SK-N-SH treated with all-trans-retinoic acid at 6 μM for 48 hours (cell line): Measurements from ENCODE around the gene LILRB3.

Experiments
- RARB ChIP-seq: fragments of 250-450 bp; sonication (Bioruptor Pico); IDR thresholded peaks from 2 replicates; pipeline ENCODE4 v1.8.0; 2021; ENCODE audit warnings: mild to moderate bottlenecking, moderate library complexity
- ZC3H10 ChIP-seq: fragments of 250-450 bp; sonication (Bioruptor Pico); IDR thresholded peaks from 2 replicates; pipeline ENCODE4 v1.5.1; 2021; ENCODE audit warnings: mild to moderate bottlenecking, moderate library complexity
- ZFP30 ChIP-seq: fragments of 450-650 bp; formaldehyde crosslinking; IDR thresholded peaks from 2 replicates; pipeline ENCODE4 v1.5.0; 2022; ENCODE audit warnings: mild to moderate bottlenecking, moderate library complexity
- ZNF70 ChIP-seq: fragments of 450-650 bp; formaldehyde crosslinking; IDR thresholded peaks from 2 replicates; pipeline ENCODE4 v1.5.0; 2020; ENCODE audit warnings: mild to moderate bottlenecking, moderate library complexity
- TF ChIP-seq, protein P1 (sequence below): fragments of 250-450 bp; sonication (Bioruptor Pico); IDR thresholded peaks from 2 replicates; pipeline ENCODE4 v1.8.0; 2020; ENCODE audit warnings: mild to moderate bottlenecking, moderate library complexity, borderline replicate concordance
- TF ChIP-seq, protein P2 (sequence below): fragments of 250-450 bp; sonication (Bioruptor Pico); IDR thresholded peaks from 2 replicates; pipeline ENCODE4 v1.5.0; 2020; ENCODE audit warnings: mild to moderate bottlenecking, moderate library complexity
- TF ChIP-seq, protein P3 (sequence below): fragments of 250-450 bp; sonication (Bioruptor Pico); IDR thresholded peaks from 2 replicates; pipeline ENCODE4 v1.5.1; 2021; ENCODE audit warnings: mild to moderate bottlenecking, moderate library complexity
- TF ChIP-seq, protein P4 (sequence below): fragments of 250-450 bp; sonication (Bioruptor Pico); IDR thresholded peaks from 2 replicates; pipeline ENCODE4 v1.5.1; 2020; ENCODE audit warnings: low read depth, mild to moderate bottlenecking, moderate library complexity

DNA sequence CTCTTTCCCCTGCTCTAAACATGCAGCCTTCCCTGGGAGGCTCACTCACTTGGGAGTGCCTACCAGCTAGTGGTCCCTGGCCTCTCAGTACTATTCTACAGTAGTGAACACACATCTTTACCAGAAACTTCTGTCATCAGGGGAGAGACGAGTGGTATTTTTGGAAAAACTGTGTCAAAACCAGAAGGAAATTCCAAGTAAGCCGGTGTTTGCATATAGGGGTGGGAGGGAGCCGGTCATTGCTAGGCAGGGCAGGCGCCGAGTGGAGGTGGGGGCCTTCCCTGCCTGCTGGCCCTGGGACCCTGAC lies 15.2 kb downstream of the LILRB3 start:
- TF ChIP-seq ZFP30 (no peak), ZNF70 (CRISPR knock-in tag) (no peak), RARB (no peak), ZC3H10 (CRISPR knock-in tag) (no peak)
- TF ChIP-seq, protein P1, sequence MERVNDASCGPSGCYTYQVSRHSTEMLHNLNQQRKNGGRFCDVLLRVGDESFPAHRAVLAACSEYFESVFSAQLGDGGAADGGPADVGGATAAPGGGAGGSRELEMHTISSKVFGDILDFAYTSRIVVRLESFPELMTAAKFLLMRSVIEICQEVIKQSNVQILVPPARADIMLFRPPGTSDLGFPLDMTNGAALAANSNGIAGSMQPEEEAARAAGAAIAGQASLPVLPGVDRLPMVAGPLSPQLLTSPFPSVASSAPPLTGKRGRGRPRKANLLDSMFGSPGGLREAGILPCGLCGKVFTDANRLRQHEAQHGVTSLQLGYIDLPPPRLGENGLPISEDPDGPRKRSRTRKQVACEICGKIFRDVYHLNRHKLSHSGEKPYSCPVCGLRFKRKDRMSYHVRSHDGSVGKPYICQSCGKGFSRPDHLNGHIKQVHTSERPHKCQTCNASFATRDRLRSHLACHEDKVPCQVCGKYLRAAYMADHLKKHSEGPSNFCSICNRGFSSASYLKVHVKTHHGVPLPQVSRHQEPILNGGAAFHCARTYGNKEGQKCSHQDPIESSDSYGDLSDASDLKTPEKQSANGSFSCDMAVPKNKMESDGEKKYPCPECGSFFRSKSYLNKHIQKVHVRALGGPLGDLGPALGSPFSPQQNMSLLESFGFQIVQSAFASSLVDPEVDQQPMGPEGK (CRISPR knock-in tag): no peak
- TF ChIP-seq, protein P2, sequence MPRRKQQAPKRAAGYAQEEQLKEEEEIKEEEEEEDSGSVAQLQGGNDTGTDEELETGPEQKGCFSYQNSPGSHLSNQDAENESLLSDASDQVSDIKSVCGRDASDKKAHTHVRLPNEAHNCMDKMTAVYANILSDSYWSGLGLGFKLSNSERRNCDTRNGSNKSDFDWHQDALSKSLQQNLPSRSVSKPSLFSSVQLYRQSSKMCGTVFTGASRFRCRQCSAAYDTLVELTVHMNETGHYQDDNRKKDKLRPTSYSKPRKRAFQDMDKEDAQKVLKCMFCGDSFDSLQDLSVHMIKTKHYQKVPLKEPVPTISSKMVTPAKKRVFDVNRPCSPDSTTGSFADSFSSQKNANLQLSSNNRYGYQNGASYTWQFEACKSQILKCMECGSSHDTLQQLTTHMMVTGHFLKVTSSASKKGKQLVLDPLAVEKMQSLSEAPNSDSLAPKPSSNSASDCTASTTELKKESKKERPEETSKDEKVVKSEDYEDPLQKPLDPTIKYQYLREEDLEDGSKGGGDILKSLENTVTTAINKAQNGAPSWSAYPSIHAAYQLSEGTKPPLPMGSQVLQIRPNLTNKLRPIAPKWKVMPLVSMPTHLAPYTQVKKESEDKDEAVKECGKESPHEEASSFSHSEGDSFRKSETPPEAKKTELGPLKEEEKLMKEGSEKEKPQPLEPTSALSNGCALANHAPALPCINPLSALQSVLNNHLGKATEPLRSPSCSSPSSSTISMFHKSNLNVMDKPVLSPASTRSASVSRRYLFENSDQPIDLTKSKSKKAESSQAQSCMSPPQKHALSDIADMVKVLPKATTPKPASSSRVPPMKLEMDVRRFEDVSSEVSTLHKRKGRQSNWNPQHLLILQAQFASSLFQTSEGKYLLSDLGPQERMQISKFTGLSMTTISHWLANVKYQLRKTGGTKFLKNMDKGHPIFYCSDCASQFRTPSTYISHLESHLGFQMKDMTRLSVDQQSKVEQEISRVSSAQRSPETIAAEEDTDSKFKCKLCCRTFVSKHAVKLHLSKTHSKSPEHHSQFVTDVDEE (CRISPR knock-in tag): no peak
- TF ChIP-seq, protein P3, sequence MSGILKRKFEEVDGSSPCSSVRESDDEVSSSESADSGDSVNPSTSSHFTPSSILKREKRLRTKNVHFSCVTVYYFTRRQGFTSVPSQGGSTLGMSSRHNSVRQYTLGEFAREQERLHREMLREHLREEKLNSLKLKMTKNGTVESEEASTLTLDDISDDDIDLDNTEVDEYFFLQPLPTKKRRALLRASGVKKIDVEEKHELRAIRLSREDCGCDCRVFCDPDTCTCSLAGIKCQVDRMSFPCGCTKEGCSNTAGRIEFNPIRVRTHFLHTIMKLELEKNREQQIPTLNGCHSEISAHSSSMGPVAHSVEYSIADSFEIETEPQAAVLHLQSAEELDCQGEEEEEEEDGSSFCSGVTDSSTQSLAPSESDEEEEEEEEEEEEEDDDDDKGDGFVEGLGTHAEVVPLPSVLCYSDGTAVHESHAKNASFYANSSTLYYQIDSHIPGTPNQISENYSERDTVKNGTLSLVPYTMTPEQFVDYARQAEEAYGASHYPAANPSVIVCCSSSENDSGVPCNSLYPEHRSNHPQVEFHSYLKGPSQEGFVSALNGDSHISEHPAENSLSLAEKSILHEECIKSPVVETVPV (CRISPR knock-in tag): no peak
- TF ChIP-seq, protein P4, sequence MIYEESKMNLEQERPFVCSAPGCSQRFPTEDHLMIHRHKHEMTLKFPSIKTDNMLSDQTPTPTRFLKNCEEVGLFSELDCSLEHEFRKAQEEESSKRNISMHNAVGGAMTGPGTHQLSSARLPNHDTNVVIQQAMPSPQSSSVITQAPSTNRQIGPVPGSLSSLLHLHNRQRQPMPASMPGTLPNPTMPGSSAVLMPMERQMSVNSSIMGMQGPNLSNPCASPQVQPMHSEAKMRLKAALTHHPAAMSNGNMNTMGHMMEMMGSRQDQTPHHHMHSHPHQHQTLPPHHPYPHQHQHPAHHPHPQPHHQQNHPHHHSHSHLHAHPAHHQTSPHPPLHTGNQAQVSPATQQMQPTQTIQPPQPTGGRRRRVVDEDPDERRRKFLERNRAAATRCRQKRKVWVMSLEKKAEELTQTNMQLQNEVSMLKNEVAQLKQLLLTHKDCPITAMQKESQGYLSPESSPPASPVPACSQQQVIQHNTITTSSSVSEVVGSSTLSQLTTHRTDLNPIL (CRISPR knock-in tag): no peak
